ES-I3 (cell line): ENCODE results near the gene EFEMP2.
A peak's percentile ranks its signal among the peaks of the same experiment; 100 is the strongest.
"Not testable (repeated sequence)": the region's sequence is repeated elsewhere in the genome, so short reads cannot be mapped to it uniquely, and the experiment has no call there.

Experiments
- H3K36me3 ChIP-seq: 2 replicates; pipeline ENCODE4 v1.6.1; 2013; ENCODE audit warnings: mild to moderate bottlenecking, low read length, control low read depth, moderate library complexity; ENCODE audit not compliant: insufficient read depth
- H3K4me1 ChIP-seq: 2 replicates; pipeline ENCODE4 v1.6.1; 2013; ENCODE audit warnings: mild to moderate bottlenecking, control low read depth, low read length; ENCODE audit not compliant: insufficient read depth
- H3K9ac ChIP-seq: 2 replicates; pipeline ENCODE4 v1.6.1; 2013; ENCODE audit warnings: low read depth, mild to moderate bottlenecking, low read length, moderate library complexity
- H3K9me3 ChIP-seq: 2 replicates; pipeline ENCODE4 v1.6.1; 2013; ENCODE audit warnings: mild to moderate bottlenecking, low read length, moderate library complexity; ENCODE audit not compliant: control insufficient read depth, insufficient read depth

EFEMP2 gene

DNA sequence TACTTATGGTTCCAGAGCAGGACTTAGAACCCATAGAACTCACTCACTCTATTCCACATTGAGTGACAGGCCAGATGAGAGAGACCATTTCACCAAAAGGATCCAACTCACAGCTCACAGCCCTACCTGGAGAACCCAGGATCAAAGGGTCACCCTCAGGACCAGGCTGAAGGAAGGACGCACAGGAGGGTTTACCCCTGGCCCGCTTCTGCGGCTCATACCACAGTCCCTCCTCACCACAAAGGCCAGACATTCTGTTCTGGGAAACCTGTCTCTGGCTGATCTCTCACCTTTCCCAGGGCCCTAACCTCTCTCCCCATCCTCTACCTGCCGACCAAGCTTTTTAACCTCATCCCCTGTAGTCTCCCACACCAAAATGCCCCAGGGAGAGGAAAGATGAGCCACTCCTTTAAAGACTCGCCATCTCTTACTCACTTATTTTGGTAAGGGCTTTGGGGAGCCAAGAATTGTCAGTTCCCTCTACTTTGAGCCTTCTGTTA, 22.9 kb upstream of the EFEMP2 start:
- H3K36me3 ChIP-seq, result peaks cover 5% of the 10 kb centered on the region; the same call in 1 of the 2 replicates
- no peaks in the 10 kb centered on the region for H3K9me3 ChIP-seq
- no peak overlapping the region for H3K9ac ChIP-seq
- H3K4me1 ChIP-seq, result no peaks in the 10 kb centered on the region; the same call in 1 of the 2 replicates

DNA sequence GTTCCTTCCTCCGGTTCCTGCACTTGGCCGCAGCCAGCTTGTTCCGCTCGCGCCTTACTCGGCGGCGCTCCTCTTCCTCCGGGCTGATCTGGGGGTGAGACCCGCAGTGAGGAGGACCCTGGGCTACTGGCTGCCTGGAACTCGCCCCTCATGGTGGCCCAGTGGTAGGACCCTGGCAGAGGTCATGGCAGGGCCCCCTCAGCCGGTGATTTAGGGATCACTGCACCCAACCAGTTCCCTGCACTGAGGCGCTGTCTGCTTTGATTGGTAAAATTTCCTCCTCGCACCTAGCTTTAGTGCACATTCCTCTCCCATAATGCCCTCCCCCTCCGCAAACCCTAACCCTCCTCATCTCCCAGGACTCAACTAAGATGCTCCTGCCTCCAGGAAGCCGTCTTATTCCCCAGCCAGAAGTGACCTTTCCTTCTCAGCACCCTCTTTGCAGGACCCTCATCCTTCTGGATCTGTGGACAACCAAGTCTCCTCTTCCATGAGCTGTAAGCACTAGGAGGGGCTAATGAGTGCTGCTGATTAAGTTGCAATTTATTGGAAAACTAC, 21.5 kb upstream of the EFEMP2 start:
- Histone ChIP-seq H3K36me3 (peaks cover 5% of the 10 kb centered on the region; the same call in 1 of the 2 replicates), H3K9me3 (no peaks in the 10 kb centered on the region), H3K9ac (no peak overlapping the region), H3K4me1 (peaks cover 7% of the 10 kb centered on the region; the same call in 1 of the 2 replicates)

DNA sequence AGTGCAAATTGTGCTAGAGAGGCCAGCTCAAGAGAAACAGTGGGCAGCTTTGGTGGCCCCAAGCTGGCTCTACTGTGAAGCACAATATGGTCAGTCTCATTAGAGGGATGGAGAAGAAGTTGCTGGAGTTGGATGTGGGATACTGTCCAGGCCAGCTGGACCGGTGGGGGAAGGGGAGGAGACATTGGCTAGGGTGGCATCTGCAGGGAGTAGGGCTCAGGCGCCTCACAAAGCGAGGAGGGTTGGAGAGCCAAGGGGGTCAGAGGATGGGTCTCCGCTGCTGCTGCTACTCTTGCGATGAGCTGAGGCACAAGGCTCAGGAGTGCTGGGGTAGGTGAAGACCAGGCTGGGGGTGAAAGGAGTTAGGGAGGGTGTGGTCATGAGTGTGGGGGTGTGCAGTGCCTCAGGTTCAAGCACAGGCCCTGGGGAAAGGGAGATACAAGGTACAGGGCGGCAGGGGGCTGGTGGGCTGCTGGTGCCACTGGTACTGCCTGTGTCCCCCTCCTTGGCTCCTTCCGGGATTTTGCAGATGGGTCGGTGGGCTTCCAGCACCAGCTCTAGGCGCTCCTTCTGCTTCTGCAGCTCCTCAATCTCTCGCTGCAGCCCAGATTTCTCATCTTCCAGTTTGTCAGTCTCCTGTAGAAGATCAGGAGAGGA, 20.2 kb upstream of the EFEMP2 start:
- Histone ChIP-seq H3K9me3 (no peaks in the 10 kb centered on the region), H3K9ac (no peak overlapping the region), H3K4me1 (peaks cover 7% of the 10 kb centered on the region; the same call in 1 of the 2 replicates), H3K36me3 (peaks cover 5% of the 10 kb centered on the region; the same call in 1 of the 2 replicates)

DNA sequence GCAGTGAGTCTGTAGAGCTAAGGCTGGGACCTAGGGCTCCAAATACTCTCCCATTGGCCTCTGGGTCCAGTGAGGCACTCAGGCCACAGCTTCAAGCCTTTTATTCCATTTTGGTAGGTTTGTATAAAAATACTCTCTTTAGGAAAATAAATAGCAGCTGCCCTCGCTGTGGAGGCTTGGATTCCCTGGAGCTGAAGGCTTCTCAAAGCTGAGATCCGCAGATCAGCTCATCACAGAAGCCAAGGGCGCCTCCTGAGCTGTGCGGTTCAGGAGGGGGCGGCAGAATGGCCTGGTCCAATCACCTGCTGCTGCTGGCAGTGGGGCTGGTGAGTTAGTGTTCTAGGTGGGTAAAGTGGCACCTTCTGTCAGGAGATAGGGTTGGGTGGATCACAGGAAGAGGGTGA, 19.5 kb upstream of the EFEMP2 start:
- not testable (repeated sequence) for H3K36me3 ChIP-seq, H3K4me1 ChIP-seq, H3K9me3 ChIP-seq
- peak overlapping the region; percentile 83; the same call in 1 of the 2 replicates for H3K9ac ChIP-seq

DNA sequence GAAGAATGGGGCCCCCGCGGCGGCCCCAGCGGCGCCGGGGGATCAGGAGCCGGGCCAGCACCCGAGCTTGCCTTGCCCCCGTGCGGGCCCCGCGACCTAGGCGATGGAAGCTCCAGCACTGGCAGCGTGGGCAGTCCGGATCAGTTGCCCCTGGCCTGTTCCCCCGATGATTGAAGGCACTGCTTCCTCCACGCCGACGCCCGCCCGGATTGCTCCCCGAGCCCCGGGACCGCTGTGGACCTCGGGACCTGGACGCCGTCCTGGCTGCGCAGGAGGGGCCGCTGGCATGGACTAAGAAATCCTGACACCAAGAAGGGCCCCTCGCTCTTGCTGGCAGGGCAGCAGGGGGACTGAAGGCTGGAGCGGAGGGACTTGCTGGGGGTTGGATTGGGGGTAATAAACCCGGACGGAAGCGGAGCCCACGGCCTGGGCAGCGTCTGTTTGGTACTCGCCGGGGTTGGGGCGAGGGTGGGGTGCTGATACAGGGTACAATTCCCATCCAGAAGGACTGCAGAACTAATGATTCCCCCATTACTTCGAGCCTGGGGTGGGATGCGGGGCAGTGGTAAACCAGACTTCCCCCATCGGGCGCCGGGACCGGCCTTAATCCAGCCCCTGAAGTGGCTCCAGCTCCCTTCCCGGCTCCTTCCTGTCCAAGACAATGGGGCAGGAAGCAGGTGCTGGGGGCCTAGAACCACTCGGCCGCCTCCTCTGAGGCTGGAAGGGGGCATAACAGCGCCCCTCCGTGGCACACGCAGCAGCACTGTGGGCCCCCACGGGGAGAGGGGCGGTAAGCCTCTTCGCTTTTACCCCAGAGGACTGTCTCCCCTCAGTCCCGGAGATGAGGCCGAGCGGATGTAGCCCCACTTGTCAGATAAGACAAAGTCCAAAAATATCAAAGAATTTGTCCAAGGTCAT, 18.9 kb upstream of the EFEMP2 start:
- H3K4me1 ChIP-seq, result peaks cover 10% of the 10 kb centered on the region
- no peaks in the 10 kb centered on the region for H3K9me3 ChIP-seq
- peaks cover 7% of the 10 kb centered on the region for H3K36me3 ChIP-seq
- peak overlapping the region; percentile 83 for H3K9ac ChIP-seq

DNA sequence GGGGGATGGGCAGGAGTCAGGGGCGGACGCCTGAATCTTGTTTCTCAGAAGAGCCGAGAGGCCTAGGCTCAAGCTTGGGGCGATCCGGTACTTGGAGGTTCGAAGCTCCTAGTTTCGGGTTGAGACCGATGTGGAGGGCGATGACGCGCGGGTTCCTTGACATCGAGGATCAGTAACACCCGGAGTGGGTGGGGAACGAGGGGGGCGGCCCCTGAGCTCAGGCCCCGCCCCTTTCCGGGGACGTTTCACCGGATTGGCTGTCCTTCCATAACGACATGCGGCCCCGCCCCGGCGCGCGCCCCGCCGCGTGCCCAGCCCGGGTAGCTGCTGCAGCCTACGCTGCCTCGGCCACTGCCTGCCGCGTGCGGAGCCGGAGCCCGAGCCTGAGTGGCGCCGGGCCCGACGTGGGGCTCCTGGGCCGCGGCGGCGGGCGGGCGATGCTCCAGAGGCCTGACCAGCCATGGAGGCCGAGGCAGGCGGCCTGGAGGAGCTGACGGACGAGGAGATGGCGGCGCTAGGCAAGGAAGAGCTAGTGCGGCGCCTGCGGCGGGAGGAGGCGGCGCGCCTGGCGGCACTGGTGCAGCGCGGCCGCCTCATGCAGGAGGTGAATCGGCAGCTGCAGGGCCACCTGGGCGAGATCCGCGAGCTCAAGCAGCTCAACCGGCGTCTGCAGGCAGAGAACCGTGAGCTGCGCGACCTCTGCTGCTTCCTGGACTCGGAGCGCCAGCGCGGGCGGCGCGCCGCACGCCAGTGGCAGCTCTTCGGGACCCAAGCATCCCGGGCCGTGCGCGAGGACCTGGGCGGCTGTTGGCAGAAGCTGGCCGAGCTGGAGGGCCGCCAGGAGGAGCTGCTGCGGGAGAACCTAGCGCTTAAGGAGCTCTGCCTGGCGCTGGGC, 18.0 kb upstream of the EFEMP2 start, which contains the start of gene CCDC85B:
CCDC85B (plus strand) TSS at position 350 of the 895 bp plus-strand sequence; CDS start at position 461, 111 bp downstream.
- peaks cover 10% of the 10 kb centered on the region for H3K4me1 ChIP-seq
- H3K9ac ChIP-seq, result peak within 1 kb of the TSS; percentile 83
- no peaks in the 10 kb centered on the region for H3K9me3 ChIP-seq
- peaks cover 9% of the 10 kb centered on the region for H3K36me3 ChIP-seq

DNA sequence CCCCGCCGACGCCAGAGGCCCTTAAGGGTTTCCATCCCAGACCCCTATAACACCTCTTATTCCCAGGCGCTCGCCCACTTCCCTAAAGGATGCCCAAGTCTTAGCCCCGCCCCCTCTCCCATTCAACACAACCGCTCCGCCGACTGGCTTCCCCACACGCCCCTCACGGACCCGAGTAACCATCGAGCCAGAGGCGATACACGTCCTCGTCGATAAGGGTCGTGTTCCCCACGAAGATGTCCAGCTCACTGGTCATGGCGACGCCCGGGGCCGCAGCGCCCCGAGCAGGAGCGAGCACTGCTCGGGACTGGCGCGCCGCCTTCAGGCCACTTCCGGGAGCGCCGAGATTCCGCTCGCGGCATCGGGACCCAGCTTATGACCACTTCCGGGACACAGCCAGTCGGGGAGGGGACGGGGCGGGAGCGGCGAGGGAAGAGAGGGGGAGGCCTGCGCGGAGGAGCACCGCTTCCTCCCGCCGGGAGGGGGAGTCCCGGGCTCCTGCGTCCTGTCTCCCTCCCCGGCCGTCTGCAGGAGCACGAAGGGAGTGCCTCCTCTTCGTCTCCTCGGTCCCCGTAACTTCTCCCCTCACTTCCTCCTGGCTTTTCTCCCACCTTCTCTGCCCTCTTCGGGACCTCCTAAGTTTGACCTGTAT, 15.7 kb upstream of the EFEMP2 start, which contains the start of gene FIBP:
FIBP (minus strand) TSS at position 309 of the 652 bp plus-strand sequence; CDS start at position 256, 53 bp downstream.
- no peaks in the 10 kb centered on the region for H3K9me3 ChIP-seq
- peaks cover 12% of the 10 kb centered on the region for H3K4me1 ChIP-seq
- H3K36me3 ChIP-seq, result peaks cover 26% of the 10 kb centered on the region
- H3K9ac ChIP-seq, result peak within 1 kb of the TSS; percentile 92

DNA sequence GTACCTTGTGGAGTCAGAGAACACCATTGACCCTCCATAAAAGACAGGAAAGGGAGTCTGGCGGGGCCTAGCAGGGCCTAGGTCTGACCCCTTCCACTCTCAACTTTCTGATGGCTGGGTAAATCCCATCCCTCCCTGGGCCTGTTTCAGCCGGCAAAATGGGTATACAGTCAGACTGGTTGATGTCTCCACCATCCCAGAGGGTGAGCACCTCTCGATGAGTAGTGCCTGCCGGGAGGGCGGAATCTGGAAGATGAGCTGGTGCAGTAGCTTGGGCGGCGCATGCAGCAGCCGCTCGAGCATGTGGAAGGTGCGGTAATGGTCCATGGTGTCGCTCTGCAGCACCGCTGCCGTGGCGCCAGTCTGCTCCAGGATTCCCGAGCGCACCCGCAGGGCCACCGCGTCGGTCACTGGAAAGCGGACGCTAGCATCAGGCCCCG, 15.1 kb upstream of the EFEMP2 start:
- Histone ChIP-seq H3K4me1 (peaks cover 12% of the 10 kb centered on the region), H3K9me3 (no peaks in the 10 kb centered on the region), H3K9ac (peak overlapping the region; percentile 92), H3K36me3 (peaks cover 26% of the 10 kb centered on the region)

DNA sequence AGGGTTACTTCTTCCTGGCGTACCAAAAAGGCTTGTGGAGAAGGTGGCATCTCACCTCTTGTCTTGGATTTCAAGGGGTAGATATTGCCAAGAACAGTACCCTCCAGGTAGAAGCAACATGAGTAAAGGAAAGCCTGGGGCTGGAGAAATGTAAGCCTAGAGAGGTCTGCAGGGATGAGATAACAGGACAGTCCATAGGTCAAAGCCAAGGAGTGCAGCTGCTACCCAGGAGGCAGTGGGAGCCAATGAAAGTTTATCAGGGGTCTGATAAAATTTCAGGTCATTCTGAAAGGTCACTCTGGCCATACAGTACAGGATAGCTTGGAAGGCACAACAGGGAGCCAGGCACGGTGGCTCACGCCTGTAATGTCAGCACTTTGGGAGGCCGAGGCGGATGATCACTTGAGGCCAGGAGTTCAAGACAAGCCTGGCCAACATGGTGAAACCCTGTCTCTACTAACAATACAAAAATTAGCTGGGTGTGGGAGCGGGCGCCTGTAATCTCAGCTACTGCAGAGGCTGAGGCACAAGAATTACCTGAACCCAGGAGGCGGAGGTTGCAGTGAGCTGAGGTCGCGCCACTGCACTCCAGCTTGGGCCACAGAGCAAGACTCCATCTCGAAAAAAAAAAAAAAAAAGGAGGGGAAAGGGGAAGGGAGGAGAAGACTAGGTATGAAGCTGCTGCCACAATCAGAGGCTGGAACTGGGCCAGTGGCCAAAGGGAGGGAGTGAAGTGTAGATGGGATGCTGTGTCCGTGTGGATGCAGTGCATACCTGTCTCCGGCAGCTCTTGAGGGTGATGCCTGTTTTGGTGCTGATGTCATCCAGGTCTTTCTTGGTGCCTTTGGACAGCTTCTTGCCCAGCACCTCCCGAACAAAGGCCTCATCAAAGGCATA, 14.5 kb upstream of the EFEMP2 start:
- Histone ChIP-seq H3K9ac (peak overlapping the region; percentile 92), H3K9me3 (no peaks in the 10 kb centered on the region), H3K36me3 (peaks cover 26% of the 10 kb centered on the region), H3K4me1 (peaks cover 12% of the 10 kb centered on the region)

DNA sequence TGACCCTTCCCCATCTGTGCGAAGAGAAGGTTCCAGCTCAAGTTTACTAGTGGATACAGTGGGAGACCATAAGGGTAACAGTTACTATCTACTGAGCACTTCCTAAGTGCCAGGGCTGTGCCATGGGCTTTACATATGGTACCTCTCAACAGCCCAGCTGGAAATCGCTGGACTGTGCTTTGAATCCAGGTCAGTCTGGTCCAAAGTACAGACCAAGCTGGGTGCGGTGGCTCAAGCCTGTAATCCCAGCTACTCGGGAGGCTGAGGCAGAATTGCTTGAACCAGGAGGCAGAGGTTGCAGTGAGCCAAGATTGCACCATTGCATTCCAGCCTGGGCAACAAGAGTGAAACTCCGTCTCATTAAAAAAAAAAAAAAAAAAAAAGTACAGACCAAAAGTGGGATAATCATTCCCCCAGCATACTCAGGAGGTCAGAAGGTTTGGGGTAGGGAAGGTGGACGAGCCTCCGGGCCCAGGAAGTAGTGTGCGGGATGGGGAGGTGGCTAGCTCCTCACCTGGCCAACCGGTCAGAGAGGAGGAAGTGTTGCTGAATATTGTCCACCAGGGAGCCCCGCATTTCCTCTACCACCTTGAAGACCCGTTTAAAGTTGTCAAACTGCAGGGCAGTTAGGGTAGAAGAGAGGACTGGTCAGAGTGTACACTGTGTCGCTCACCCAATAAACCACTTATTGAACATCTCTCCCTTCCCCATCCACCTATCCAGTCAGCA, 13.4 kb upstream of the EFEMP2 start:
- Histone ChIP-seq H3K9me3 (no peaks in the 10 kb centered on the region), H3K4me1 (peaks cover 12% of the 10 kb centered on the region), H3K36me3 (peaks cover 26% of the 10 kb centered on the region), H3K9ac (no peak overlapping the region)

DNA sequence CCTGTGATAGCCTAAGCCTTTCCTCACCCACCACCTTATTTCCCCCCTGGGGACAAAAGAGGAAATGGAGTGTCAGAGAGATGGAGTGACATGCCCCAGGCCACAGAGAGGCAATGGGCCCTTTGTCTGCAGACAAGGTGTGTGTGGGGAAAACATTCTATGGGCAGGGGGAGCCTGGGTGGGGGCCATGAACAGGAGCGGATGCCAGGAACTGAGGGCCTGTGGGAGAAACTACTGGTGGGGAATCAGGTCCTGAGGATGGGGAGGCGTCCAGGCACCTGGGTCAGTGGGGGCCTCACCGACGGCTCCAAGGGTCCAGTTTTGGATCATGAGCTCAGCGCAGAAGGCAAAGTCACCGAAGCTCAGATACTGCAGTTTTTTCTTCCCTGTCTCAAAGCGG, 12.6 kb upstream of the EFEMP2 start:
- H3K4me1 ChIP-seq, result peaks cover 12% of the 10 kb centered on the region
- no peaks in the 10 kb centered on the region for H3K9me3 ChIP-seq
- H3K36me3 ChIP-seq, result peaks cover 26% of the 10 kb centered on the region
- H3K9ac ChIP-seq, result no peak overlapping the region

DNA sequence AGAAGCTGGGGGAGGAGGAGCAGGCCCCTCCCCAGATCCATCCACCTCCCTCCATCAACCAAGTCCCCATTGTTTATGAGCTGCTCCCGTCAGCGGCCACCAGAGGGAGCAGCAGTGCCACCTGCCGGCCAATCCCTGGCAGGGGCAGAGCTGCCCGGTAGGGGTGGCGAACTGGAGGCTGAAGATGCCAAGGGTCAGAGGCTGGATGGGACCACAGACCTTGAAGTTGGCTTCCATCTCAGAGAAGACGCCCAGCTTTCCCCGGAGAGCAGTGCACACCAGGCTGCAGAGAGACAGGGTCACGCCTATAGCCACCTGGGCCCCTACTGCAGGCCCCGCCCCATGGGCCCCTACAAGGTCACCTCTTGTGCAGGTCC, 12.1 kb upstream of the EFEMP2 start:
- no peaks in the 10 kb centered on the region for H3K9me3 ChIP-seq
- H3K9ac ChIP-seq, result no peak overlapping the region
- peaks cover 26% of the 10 kb centered on the region for H3K36me3 ChIP-seq
- H3K4me1 ChIP-seq, result peaks cover 8% of the 10 kb centered on the region
